ENCODE data around the gene SLC18A2.
"Not testable (repeated sequence)": the region's sequence is repeated elsewhere in the genome, so short reads cannot be mapped to it uniquely, and the experiment has no call there.

Gene SLC18A2

GRCh38 chr10:117266400-117266799, 25.5 kb downstream of the SLC18A2 start:
- no peak for DNase-seq

- DNase-seq = no peak
Measured at GRCh38 chr10:117266812-117267211, 25.9 kb downstream of the SLC18A2 start.

GRCh38 chr10:117268258-117268657, 27.3 kb downstream of the SLC18A2 start:
- DNase-seq = no peak

GRCh38 chr10:117268907-117269306, 28.0 kb downstream of the SLC18A2 start:
- no peak for DNase-seq

- DNase-seq = no peak
Measured at GRCh38 chr10:117271427-117271826, 30.5 kb downstream of the SLC18A2 start.

- no peak for DNase-seq
Measured at GRCh38 chr10:117272195-117273076, 31.5 kb downstream of the SLC18A2 start.

- no peak for DNase-seq
Measured at GRCh38 chr10:117273980-117274379, 33.1 kb downstream of the SLC18A2 start.

- no peak for DNase-seq
Measured at GRCh38 chr10:117274509-117274908, 33.6 kb downstream of the SLC18A2 start.

GRCh38 chr10:117275121-117275520, 34.2 kb downstream of the SLC18A2 start:
- no peak for DNase-seq

GRCh38 chr10:117277675-117278074, 36.8 kb downstream of the SLC18A2 start:
- DNase-seq = no peak

- DNase-seq = no peak
Measured at GRCh38 chr10:117284716-117285494, 44.0 kb downstream of the SLC18A2 start.

GRCh38 chr10:117290872-117291271, 50.0 kb downstream of the SLC18A2 start:
- not testable (repeated sequence) for DNase-seq

GRCh38 chr10:117294039-117294645, 53.2 kb downstream of the SLC18A2 start:
- no peak for DNase-seq

- no peak for DNase-seq
Measured at GRCh38 chr10:117294735-117295134, 53.8 kb downstream of the SLC18A2 start.

GRCh38 chr10:117298219-117298618, 57.3 kb downstream of the SLC18A2 start:
- no peak for DNase-seq

- no peak for DNase-seq
Measured at GRCh38 chr10:117299435-117299834, 58.5 kb downstream of the SLC18A2 start.

- no peak for DNase-seq
Measured at GRCh38 chr10:117300671-117301070, 59.8 kb downstream of the SLC18A2 start.

- DNase-seq = not testable (repeated sequence)
Measured at GRCh38 chr10:117303451-117303850, 62.5 kb downstream of the SLC18A2 start.

- no peak for DNase-seq
Measured at GRCh38 chr10:117306674-117307073, 65.8 kb downstream of the SLC18A2 start.

- no peak for DNase-seq
Measured at GRCh38 chr10:117311261-117311660, 70.3 kb downstream of the SLC18A2 start.

- DNase-seq = no peak
Measured at GRCh38 chr10:117312430-117312829, 71.5 kb downstream of the SLC18A2 start.

GRCh38 chr10:117313641-117314040, 72.7 kb downstream of the SLC18A2 start:
- DNase-seq = no peak

GRCh38 chr10:117316701-117317100, 75.8 kb downstream of the SLC18A2 start:
- DNase-seq = no peak

- DNase-seq = no peak
Measured at GRCh38 chr10:117318909-117319308, 78.0 kb downstream of the SLC18A2 start.

Data from NCI-H1092 treated with DMSO at 0.1 percent for 48 hours (cell line).